ENCODE measurements around the gene RBM25.

GRCh38 chr14:73025544-73025943, 32.8 kb upstream of the RBM25 start:
- TF ChIP-seq EZH2 (IDR thresholded peaks at IDR 0.05; ENCODE audit: insufficient read depth, poor library complexity, severe bottlenecking), result no peak
- no peak for TF ChIP-seq EZH2phosphoT487 (IDR thresholded peaks at IDR 0.05; ENCODE audit: insufficient read depth, low read depth)

Measured in GM23248 (cell line).